Trophoblast cell (in vitro differentiated cells and primary cell): ENCODE results near the gene WDPCP.
A peak's percentile ranks its signal among the peaks of the same experiment; 100 is the strongest.

Experiments used
- DNase-seq, 2 donors: peaks; one replicate each; pipeline ENCODE4 v3.0.0-alpha.2; 2016
- H2AFZ ChIP-seq: 2 replicates; pipeline ENCODE4 v1.6.1; 2013; ENCODE audit warnings: low read length, moderate library complexity, mild to moderate bottlenecking; ENCODE audit not compliant: insufficient read depth, poor library complexity
- H2AK5ac ChIP-seq: 2 replicates; pipeline ENCODE4 v1.6.1; 2013; ENCODE audit warnings: mild to moderate bottlenecking, low read length
- H2BK120ac ChIP-seq: 2 replicates; pipeline ENCODE4 v1.6.1; 2013; ENCODE audit warnings: low read length, mild to moderate bottlenecking, moderate library complexity; ENCODE audit not compliant: insufficient read depth, poor library complexity
- H2BK12ac ChIP-seq: 2 replicates; pipeline ENCODE4 v1.6.1; 2013; ENCODE audit warnings: mild to moderate bottlenecking, low read length, moderate library complexity
- H2BK5ac ChIP-seq: 2 replicates; pipeline ENCODE4 v1.6.1; 2013; ENCODE audit warnings: low read length, low read depth, moderate library complexity, mild to moderate bottlenecking; ENCODE audit not compliant: poor library complexity
- H3K14ac ChIP-seq: 2 replicates; pipeline ENCODE4 v1.6.1; 2013; ENCODE audit warnings: mild to moderate bottlenecking, low read length
- H3K18ac ChIP-seq: 2 replicates; pipeline ENCODE4 v1.6.1; 2013; ENCODE audit warnings: mild to moderate bottlenecking, low read length
- H3K23ac ChIP-seq: 2 replicates; pipeline ENCODE4 v1.6.1; 2013; ENCODE audit warnings: low read length
- H3K27ac ChIP-seq: 2 replicates; pipeline ENCODE4 v1.5.1; 2013; ENCODE audit warnings: low read depth, mild to moderate bottlenecking, inconsistent platforms, low read length, moderate library complexity
- H3K27me3 ChIP-seq: 2 replicates; pipeline ENCODE4 v1.6.1; 2013; ENCODE audit warnings: inconsistent platforms, mild to moderate bottlenecking, low read length, moderate library complexity; ENCODE audit not compliant: insufficient read depth
- H3K36me3 ChIP-seq, 2 experiments: 1 replicate in 1 of 2; 2 replicates in 1 of 2; pipeline ENCODE4 v1.6.1; 2013; ENCODE audit warnings: low read length in 2 of 2, mild to moderate bottlenecking in 2 of 2, moderate library complexity in 1 of 2; ENCODE audit not compliant: insufficient read depth in 2 of 2, control insufficient read depth in 1 of 2
- H3K4ac ChIP-seq: 2 replicates; pipeline ENCODE4 v1.6.1; 2013; ENCODE audit warnings: low read depth, mild to moderate bottlenecking, low read length, moderate library complexity
- H3K4me1 ChIP-seq, 2 experiments: 1 replicate in 1 of 2; 2 replicates in 1 of 2; pipeline ENCODE4 v1.6.1; 2013; ENCODE audit warnings: low read length in 2 of 2, mild to moderate bottlenecking in 2 of 2, moderate library complexity in 1 of 2; ENCODE audit not compliant: insufficient read depth in 2 of 2, control insufficient read depth in 1 of 2
- H3K4me2 ChIP-seq: 2 replicates; pipeline ENCODE4 v1.6.1; 2013; ENCODE audit warnings: inconsistent platforms, mild to moderate bottlenecking, low read length, moderate library complexity
- H3K4me3 ChIP-seq: 2 replicates; pipeline ENCODE4 v1.5.1; 2013; ENCODE audit warnings: mild to moderate bottlenecking, low read depth, low read length, inconsistent platforms
- H3K79me1 ChIP-seq: one replicate; pipeline ENCODE4 v1.6.1; 2013; ENCODE audit warnings: low read length
- H3K79me2 ChIP-seq: 2 replicates; pipeline ENCODE4 v1.6.1; 2013; ENCODE audit warnings: low read length, mild to moderate bottlenecking; ENCODE audit not compliant: control insufficient read depth, insufficient read depth, poor library complexity
- H3K9ac ChIP-seq: 2 replicates; pipeline ENCODE4 v1.6.1; 2013; ENCODE audit warnings: mild to moderate bottlenecking, low read length
- H3K9me3 ChIP-seq: 2 replicates; pipeline ENCODE4 v1.6.1; 2013; ENCODE audit warnings: low read depth, mild to moderate bottlenecking, control low read depth, inconsistent platforms, low read length; ENCODE audit not compliant: insufficient read depth
- H4K12ac ChIP-seq: 2 replicates; pipeline ENCODE4 v1.6.1; 2013; ENCODE audit warnings: low read depth, mild to moderate bottlenecking, low read length, moderate library complexity
- H4K8ac ChIP-seq: 2 replicates; pipeline ENCODE4 v1.6.1; 2013; ENCODE audit warnings: low read depth, mild to moderate bottlenecking, low read length, moderate library complexity
- H4K91ac ChIP-seq: one replicate; pipeline ENCODE4 v1.6.1; 2013; ENCODE audit warnings: low read depth, mild to moderate bottlenecking, low read length, moderate library complexity
- WGBS: extraction: QIAGEN DNeasy Blood & Tissue Kit; methylation state at CpG from one replicate; pipeline ENCODE4 v1.1.7; 2013; ENCODE audit warnings: missing lambda C conversion rate; ENCODE audit not compliant: insufficient read length, insufficient coverage; ENCODE audit errors: extremely low coverage; 5-methylcytosine and 5-hydroxymethylcytosine counted together

WDPCP gene

DNA sequence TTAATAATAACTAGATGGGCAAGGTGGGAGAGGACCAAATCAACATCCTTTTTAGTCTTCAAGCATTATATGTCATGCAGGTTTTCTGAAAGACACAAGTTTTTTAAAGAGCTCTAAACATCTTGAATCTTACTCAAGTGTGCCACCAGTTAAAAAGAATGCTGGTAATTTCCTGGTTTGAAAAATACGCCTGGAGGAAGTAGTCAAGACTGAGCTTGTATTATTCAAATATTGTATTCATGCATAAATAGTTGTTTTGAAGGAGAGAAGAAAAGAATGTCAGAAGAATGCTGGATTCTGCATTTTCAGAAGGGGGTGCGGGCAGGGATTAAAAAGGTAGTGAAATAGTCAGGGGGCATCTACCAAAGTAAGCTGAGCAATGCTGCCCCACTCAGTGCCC lies 90.7 kb downstream of the WDPCP start:
- Histone ChIP-seq H2AK5ac (no peak overlapping the region), H3K27me3 (no peaks in the 10 kb centered on the region), H4K8ac (no peak overlapping the region), H3K27ac (no peak overlapping the region), H3K4me3 (no peak overlapping the region), H4K91ac (no peak overlapping the region), H2AFZ (no peak overlapping the region), H3K9ac (no peak overlapping the region), H3K14ac (no peak overlapping the region), H3K79me2 (no peaks in the 10 kb centered on the region), H2BK5ac (no peak overlapping the region), H2BK12ac (no peak overlapping the region), H2BK120ac (no peak overlapping the region), H3K23ac (no peak overlapping the region), H3K4me2 (no peak overlapping the region), H3K4ac (no peak overlapping the region), H3K79me1 (no peaks in the 10 kb centered on the region), H3K36me3 (no peaks in the 10 kb centered on the region), H3K4me1 (no peaks in the 10 kb centered on the region), H3K9me3 (no peaks in the 10 kb centered on the region), H4K12ac (no peak overlapping the region), H3K18ac (no peak overlapping the region)
- WGBS: no CpG with 5 or more reads among the region's 2 CpGs
- DNase-seq: peak; percentile 2 to 67

DNA sequence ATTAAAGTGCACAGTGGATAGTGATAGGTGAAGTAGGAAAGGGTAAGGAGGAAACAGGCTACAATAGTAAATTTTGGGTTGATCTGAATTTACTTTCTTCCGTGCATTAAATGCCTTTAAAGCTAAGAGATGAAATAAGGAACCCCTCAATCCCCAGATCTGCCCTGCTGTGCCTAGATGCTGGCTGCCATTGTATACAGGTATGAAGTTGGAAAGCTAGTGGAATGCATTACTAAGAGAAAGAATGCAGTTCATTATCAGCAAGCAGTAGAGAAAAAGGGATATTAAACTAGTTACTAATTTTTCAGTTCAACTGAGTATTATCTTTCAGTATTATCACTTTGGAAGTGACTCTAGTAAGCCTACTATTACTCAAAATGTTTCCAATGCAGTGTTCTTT lies 93.3 kb downstream of the WDPCP start:
- Histone ChIP-seq H3K4me2 (no peak overlapping the region), H3K36me3 (no peaks in the 10 kb centered on the region), H3K18ac (no peak overlapping the region), H2BK120ac (no peak overlapping the region), H4K12ac (no peak overlapping the region), H3K27me3 (no peaks in the 10 kb centered on the region), H3K4ac (no peak overlapping the region), H4K91ac (no peak overlapping the region), H3K27ac (no peak overlapping the region), H3K23ac (no peak overlapping the region), H3K9me3 (no peaks in the 10 kb centered on the region), H2AK5ac (no peak overlapping the region), H3K79me1 (no peaks in the 10 kb centered on the region), H2BK5ac (no peak overlapping the region), H3K79me2 (no peaks in the 10 kb centered on the region), H4K8ac (no peak overlapping the region), H3K14ac (no peak overlapping the region), H3K4me3 (no peak overlapping the region), H2AFZ (no peak overlapping the region), H3K9ac (no peak overlapping the region), H3K4me1 (no peaks in the 10 kb centered on the region), H2BK12ac (no peak overlapping the region)
- no CpG with 5 or more reads among the region's 1 CpG for WGBS
- peak; percentile 6 to 64 for DNase-seq

DNA sequence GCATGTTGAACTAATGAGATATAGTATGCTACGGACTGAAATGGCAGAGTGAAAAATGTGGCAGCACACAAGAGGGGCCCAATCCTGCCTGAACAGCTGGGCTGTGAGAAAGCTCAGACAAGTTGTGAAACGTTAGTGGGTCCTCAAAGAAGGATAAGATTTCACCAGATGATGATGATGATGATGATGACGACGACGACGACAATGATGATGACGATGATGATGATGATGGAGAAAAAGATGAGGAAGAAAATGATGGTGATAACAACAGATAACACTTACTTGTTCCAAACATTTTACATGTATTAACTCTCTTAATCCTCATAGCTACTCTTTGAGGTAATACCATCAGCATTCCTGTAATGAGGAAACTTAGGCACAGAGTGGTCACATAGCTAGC lies 94.2 kb downstream of the WDPCP start:
- Histone ChIP-seq H3K36me3 (no peaks in the 10 kb centered on the region), H3K27ac (no peak overlapping the region), H3K27me3 (no peaks in the 10 kb centered on the region), H2BK120ac (no peak overlapping the region), H3K9me3 (no peaks in the 10 kb centered on the region), H3K79me2 (no peaks in the 10 kb centered on the region), H4K8ac (no peak overlapping the region), H2BK5ac (no peak overlapping the region), H3K9ac (no peak overlapping the region), H3K18ac (no peak overlapping the region), H2BK12ac (no peak overlapping the region), H3K79me1 (no peaks in the 10 kb centered on the region), H2AFZ (no peak overlapping the region), H4K91ac (no peak overlapping the region), H3K23ac (no peak overlapping the region), H3K4me3 (no peak overlapping the region), H4K12ac (no peak overlapping the region), H2AK5ac (no peak overlapping the region), H3K4me1 (no peaks in the 10 kb centered on the region), H3K14ac (no peak overlapping the region), H3K4ac (no peak overlapping the region), H3K4me2 (no peak overlapping the region)
- WGBS: no CpG with 5 or more reads among the region's 7 CpGs
- peak; percentile 1 to 72 for DNase-seq

DNA sequence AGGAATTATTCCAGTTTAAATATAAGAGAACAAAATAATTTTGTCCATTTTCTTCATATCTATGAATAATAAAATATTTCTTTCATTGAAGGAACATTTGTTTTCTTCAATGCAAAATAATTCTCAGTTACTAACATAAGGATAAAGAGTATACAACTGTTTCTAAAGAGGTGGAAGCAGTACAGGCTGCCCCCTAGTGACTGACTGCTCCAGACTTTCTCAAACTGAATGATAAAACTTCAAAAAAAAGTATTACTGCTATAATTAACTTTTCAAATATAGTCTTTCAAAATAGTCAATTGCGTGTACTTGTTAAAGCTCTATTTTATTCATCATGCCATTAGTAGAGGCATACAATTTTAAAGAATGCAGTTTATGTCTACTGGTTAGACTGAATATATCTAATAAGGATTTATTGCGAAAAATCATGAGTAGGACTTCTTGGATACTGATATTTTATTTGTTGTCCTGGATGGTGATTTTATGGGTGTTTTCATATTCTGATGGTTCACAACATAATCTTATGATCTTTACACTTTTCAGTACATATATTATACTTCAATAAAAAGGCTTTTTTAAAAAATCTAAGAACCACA lies 100.1 kb downstream of the WDPCP start:
- Histone ChIP-seq H3K4ac (no peak overlapping the region), H4K12ac (no peak overlapping the region), H2BK120ac (no peak overlapping the region), H3K36me3 (no peaks in the 10 kb centered on the region), H2AK5ac (no peak overlapping the region), H4K91ac (no peak overlapping the region), H2BK12ac (no peak overlapping the region), H3K27ac (no peak overlapping the region), H3K14ac (no peak overlapping the region), H3K79me1 (no peaks in the 10 kb centered on the region), H3K4me3 (no peak overlapping the region), H3K9ac (no peak overlapping the region), H4K8ac (no peak overlapping the region), H3K27me3 (no peaks in the 10 kb centered on the region), H3K4me1 (no peaks in the 10 kb centered on the region), H3K4me2 (no peak overlapping the region), H2AFZ (no peak overlapping the region), H3K79me2 (no peaks in the 10 kb centered on the region), H3K9me3 (no peaks in the 10 kb centered on the region), H3K18ac (no peak overlapping the region), H2BK5ac (no peak overlapping the region), H3K23ac (no peak overlapping the region)
- peak; percentile 3 to 49 for DNase-seq
- no CpG with 5 or more reads among the region's 2 CpGs for WGBS
